Panc1 (cell line): ENCODE results near the gene LDLRAD4. TPM values are rescaled to one million over a fixed set of nuclear protein-coding genes. Genes with fewer than 3 reads are reported as not detected.

Experiments
- ATAC-seq: fragments of 200-7000 bp; cut with Tn5 transposase; 2 replicates; pipeline ENCODE4 v1.9.1; 2020; ENCODE audit warnings: mild to moderate bottlenecking, moderate library complexity
- BruUV-seq: library from RNA; stranded (reverse); fragments of 400-500 nt; replicated peaks from 2 replicates; lab custom pipeline; 2021; lab: Mats Ljungman, UMichigan
- CTCF ChIA-PET: fragments of 300-600 bp; sonication (Branson Sonifier 250); formaldehyde crosslinking; loops from one replicate; lab custom pipeline; 2022; ENCODE audit warnings: antibody characterized with exemption; lab: Charles Lee
- POLR2A ChIA-PET: fragments of 300-600 bp; sonication (Branson Sonifier 250); formaldehyde crosslinking; loops from one replicate; lab custom pipeline; 2022; ENCODE audit warnings: antibody characterized with exemption; lab: Charles Lee
- DNase-seq: peaks from one replicate; pipeline ENCODE4 v3.0.0-alpha.2; 2010; ENCODE audit warnings: low read depth, low spot score
- H3K27ac ChIP-seq: 2 replicates; pipeline ENCODE4 v1.5.1; 2011; ENCODE audit warnings: mild to moderate bottlenecking, low read length, inconsistent platforms
- H3K27me3 ChIP-seq: fragments of 200-500 bp; sonication (Bioruptor generic); 2 replicates; pipeline ENCODE4 v1.6.0; 2014; ENCODE audit warnings: low read length, inconsistent platforms; ENCODE audit not compliant: control insufficient read depth, insufficient read depth
- H3K36me3 ChIP-seq: fragments of 200-500 bp; sonication (Bioruptor generic); 2 replicates; pipeline ENCODE4 v1.5.1; 2014; ENCODE audit warnings: inconsistent platforms, mild to moderate bottlenecking, low read length, moderate library complexity; ENCODE audit not compliant: control insufficient read depth, insufficient read depth
- H3K4me1 ChIP-seq: 2 replicates; pipeline ENCODE4 v1.5.1; 2011; ENCODE audit warnings: inconsistent platforms, mild to moderate bottlenecking, low read length, moderate library complexity; ENCODE audit not compliant: control insufficient read depth, insufficient read depth
- H3K4me3 ChIP-seq, 2 experiments: 2 replicates each; pipeline ENCODE4 v1.5.1; 2011 to 2012; ENCODE audit warnings: low read depth in 2 of 2, low read length in 2 of 2, mild to moderate bottlenecking in 2 of 2, inconsistent platforms in 1 of 2, moderate library complexity in 1 of 2
- H3K9me3 ChIP-seq: fragments of 200-500 bp; sonication (Bioruptor generic); 2 replicates; pipeline ENCODE4 v1.5.1; 2014; ENCODE audit warnings: low read depth, mild to moderate bottlenecking, inconsistent platforms, low read length, moderate library complexity; ENCODE audit not compliant: control insufficient read depth, insufficient read depth
- CTCF ChIP-seq: fragments of 450-650 bp; IDR thresholded peaks from 2 replicates; pipeline ENCODE4 v1.5.1; 2017; ENCODE audit warnings: mild to moderate bottlenecking
- POLR2AphosphoS5 ChIP-seq: IDR thresholded peaks from 2 replicates; pipeline ENCODE4 v1.6.1; 2012; ENCODE audit warnings: mild to moderate bottlenecking, low read depth, low read length, moderate library complexity
- REST ChIP-seq, 2 experiments: IDR thresholded peaks; 2 replicates each; pipeline ENCODE4 v1.6.1; 2011 to 2012; ENCODE audit warnings: low read depth in 2 of 2, control low read depth in 1 of 2, low read length in 1 of 2, mild to moderate bottlenecking in 1 of 2, moderate library complexity in 1 of 2; ENCODE audit not compliant: insufficient read depth in 1 of 2
- SIN3A ChIP-seq: IDR thresholded peaks from 2 replicates; pipeline ENCODE4 v1.6.1; 2012; ENCODE audit warnings: low read depth, mild to moderate bottlenecking, low read length, moderate library complexity, borderline replicate concordance; ENCODE audit not compliant: insufficient read depth
- TCF7L2 ChIP-seq: IDR thresholded peaks from 2 replicates; pipeline ENCODE4 v1.6.1; 2011; ENCODE audit warnings: mild to moderate bottlenecking, low read depth, low read length, inconsistent platforms
- in situ Hi-C: cut with HindIII; loops from 2 replicates; pipeline ENCODE4 v1.10.0; 2016; ENCODE audit warnings: low sequenced_read_pairs, low pct_unique_long_range_greater_than_20kb
- intact Hi-C: fragments of 100-400 bp; cut with micrococcal nuclease; formaldehyde crosslinking; loops from one replicate; pipeline ENCODE4 v1.10.0; 2022; ENCODE audit not compliant: unreplicated experiment
- total RNA-seq: library from RNA; stranded (reverse); gene quantifications from one replicate; pipeline ENCODE4 v1.2.1, GENCODE V29; 2021; ENCODE audit not compliant: unreplicated experiment

LDLRAD4 gene
- total RNA-seq, 1 experiment from 2014 or later = 0.28 TPM

DNA sequence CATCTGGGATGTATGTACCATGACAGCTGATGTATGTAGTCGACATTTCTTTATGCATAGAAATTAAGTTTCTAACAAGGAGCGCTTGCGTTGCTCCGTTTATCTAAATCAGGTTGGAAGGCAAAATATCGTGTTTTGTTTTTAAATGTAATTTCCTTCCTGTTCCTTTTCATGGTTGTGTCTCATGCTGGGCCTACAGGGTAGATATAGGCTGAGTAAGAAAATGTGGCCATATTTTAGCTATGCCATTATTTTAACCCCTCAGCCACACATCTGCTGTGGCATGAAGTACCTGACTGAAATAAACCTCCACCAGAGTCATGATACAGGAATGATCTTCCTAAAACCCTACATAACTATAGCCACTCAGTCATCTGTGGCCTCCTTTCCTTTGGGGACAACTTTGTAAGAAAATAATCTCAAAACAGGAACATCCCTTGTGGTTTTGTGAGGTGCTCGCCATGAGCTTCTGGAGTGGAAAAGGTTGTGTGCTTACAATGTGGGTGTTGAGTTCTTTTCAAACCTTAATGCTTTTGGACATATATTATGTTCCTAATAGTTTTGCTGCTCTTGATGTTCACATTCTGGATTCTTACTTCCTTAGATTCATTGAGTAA, 293.5 kb downstream of the LDLRAD4 start:
- no peak for ATAC-seq
- TF ChIP-seq SIN3A (no peak), REST (IDR thresholded peaks at IDR 0.05; ENCODE audit: insufficient read depth in 1 of 2, low read depth in 2 of 2, low read length in 1 of 2) (no peak), POLR2AphosphoS5 (no peak), TCF7L2 (no peak), CTCF (no peak)

GRCh38 chr18:13513021-13513420, 294.5 kb downstream of the LDLRAD4 start:
- Histone ChIP-seq H3K9me3 (no peaks in the 10 kb centered on the region), H3K4me1 (no peaks in the 10 kb centered on the region), H3K4me3 (no peak overlapping the region), H3K27ac (no peak overlapping the region), H3K36me3 (no peaks in the 10 kb centered on the region), H3K27me3 (peaks cover 8% of the 10 kb centered on the region; the same call in 1 of the 2 replicates)
- no TSS peak for BruUV-seq
- in situ Hi-C loops (no loop called here), intact Hi-C loops (no loop called here)
- TF ChIP-seq TCF7L2 (no peak), REST (IDR thresholded peaks at IDR 0.05; ENCODE audit: insufficient read depth in 1 of 2, low read depth in 2 of 2, low read length in 1 of 2) (no peak), CTCF (no peak), POLR2AphosphoS5 (no peak), SIN3A (no peak)
- no peak for ATAC-seq
- no peak for DNase-seq
- ChIA-PET POLR2A (no interaction called here), CTCF (no interaction called here)

More for the DNA sequence above, 293.5 kb downstream of the LDLRAD4 start:
- no peaks in the 10 kb centered on the region for H3K36me3 ChIP-seq
- no peak overlapping the region for H3K27ac ChIP-seq
- intact Hi-C loops = no loop called here
- in situ Hi-C loops = no loop called here
- BruUV-seq = no TSS peak
- ChIA-PET CTCF (no interaction called here), POLR2A (no interaction called here)
- peaks cover 8% of the 10 kb centered on the region; the same call in 1 of the 2 replicates for H3K27me3 ChIP-seq
- no peaks in the 10 kb centered on the region for H3K4me1 ChIP-seq
- H3K4me3 ChIP-seq = no peak overlapping the region
- no peak for DNase-seq
- no peaks in the 10 kb centered on the region for H3K9me3 ChIP-seq
